ENCODE results near the gene SLC15A1.

Gene SLC15A1

GRCh38 chr13:98730441-98730840 is 22.0 kb downstream of the SLC15A1 start:
- no peak for DNase-seq (ENCODE audit: extremely low read depth, low read depth)
- no peak overlapping the region for H3K4me3 ChIP-seq (replicated peaks; ENCODE audit: low read depth, low read length)
- no peak for TF ChIP-seq CTCF (IDR thresholded peaks at IDR 0.05; ENCODE audit: low read depth, low read length, missing control alignments)

GRCh38 chr13:98729658-98730057 is 22.8 kb downstream of the SLC15A1 start:
- no peak for TF ChIP-seq CTCF (IDR thresholded peaks at IDR 0.05; ENCODE audit: low read depth, low read length, missing control alignments)
- DNase-seq (ENCODE audit: extremely low read depth, low read depth): no peak
- no peak overlapping the region for H3K4me3 ChIP-seq (replicated peaks; ENCODE audit: low read depth, low read length)

DNA sequence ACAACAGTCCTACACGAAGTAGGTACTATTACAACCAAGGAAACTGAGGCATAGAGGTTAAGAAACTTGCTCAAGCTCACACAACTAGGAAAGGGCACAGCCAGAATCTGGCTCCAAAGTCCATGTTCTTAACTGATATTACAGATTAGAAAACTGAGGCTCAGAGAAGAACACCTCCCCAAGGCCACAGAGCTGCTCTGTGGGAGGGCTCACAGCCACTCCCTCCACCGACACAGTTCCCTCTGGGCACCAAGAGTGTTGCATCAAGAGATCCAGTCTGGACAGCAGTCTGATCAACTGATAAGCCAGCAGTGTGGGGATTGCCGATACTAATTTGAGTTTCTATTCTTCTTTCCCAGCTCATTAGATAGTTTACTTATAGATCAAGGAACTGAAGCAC is 29.5 kb downstream of the SLC15A1 start:
- no peak for DNase-seq (ENCODE audit: extremely low read depth, low read depth)
- no peak for TF ChIP-seq CTCF (IDR thresholded peaks at IDR 0.05; ENCODE audit: low read depth, low read length, missing control alignments)
- no peak overlapping the region for H3K4me3 ChIP-seq (replicated peaks; ENCODE audit: low read depth, low read length)

DNA sequence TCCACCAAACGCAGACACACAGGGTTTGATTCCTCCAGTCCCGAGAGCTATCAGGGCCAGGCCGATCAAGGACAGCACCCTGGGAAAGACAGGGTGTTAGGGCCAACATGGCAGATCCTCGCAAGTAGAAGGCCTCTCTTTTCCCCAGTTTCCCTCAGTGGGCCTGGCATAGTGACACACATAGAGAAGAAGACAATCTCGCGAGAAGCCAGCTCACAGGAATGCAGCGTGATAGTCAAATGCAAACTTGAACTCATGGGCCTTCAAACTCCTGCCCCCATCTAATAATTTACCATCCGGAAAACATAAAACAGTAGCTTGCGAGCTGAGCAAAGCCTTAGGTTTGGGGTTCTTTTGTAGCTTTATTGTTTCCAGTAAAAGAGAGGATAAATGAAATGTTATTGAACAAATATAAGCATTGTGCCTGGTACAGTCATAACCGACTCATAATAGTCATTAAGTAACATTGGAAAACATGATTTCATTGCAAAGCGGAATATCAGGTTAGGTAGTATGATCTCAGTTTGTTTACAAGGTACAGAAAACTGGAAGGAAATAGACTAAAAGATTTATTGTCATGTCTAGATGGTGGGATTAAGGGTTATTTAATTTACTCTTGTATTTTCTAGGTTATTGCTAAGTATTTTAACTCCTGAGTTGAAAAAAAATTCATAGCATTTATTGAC is 30.5 kb downstream of the SLC15A1 start:
- TF ChIP-seq CTCF (IDR thresholded peaks at IDR 0.05; ENCODE audit: low read depth, low read length, missing control alignments): no peak
- H3K4me3 ChIP-seq (replicated peaks; ENCODE audit: low read depth, low read length): no peak overlapping the region
- DNase-seq (ENCODE audit: extremely low read depth, low read depth): no peak

DNA sequence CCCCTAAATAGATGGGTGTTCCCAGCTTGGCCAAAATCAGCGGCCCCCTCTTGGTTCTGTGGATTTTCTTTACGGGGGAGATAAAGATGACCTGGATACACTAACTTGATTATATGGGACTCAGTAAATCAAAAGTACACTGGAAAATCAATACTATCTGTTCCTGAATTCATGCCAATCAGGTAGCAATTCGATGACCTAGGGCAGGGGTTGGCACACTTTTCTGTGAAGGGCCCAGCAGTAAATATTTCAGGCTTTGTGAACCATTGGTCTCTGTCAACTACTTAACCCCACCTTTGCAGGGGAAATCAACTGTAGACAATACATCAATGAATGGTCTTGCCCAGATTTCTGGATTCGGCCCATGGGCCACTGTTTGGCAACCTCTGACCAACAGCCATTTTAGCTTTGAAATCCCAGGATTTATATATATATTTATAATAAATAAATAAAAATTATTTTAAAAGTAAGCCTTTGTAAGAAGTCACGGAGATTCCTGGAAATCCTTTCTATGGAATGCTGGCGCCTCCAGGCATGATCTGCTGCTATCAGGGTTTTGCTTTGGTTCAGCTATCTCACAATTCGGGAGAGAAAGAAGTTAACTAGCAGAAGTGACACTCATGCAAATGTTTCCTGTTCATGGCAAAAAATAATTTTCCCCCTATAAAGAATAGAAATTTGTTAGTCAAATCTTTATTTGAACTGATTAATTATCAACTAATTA is 32.8 kb downstream of the SLC15A1 start:
- no peak overlapping the region for H3K4me3 ChIP-seq (replicated peaks; ENCODE audit: low read depth, low read length)
- DNase-seq (ENCODE audit: extremely low read depth, low read depth): no peak
- TF ChIP-seq CTCF (IDR thresholded peaks at IDR 0.05; ENCODE audit: low read depth, low read length, missing control alignments): no peak

- no peak overlapping the region for H3K4me3 ChIP-seq (replicated peaks; ENCODE audit: low read depth, low read length)
- TF ChIP-seq CTCF (IDR thresholded peaks at IDR 0.05; ENCODE audit: low read depth, low read length, missing control alignments): no peak
- no peak for DNase-seq (ENCODE audit: extremely low read depth, low read depth)
Measured at GRCh38 chr13:98717891-98718290, 34.6 kb downstream of the SLC15A1 start.

Data from HFF-Myc (cell line).